HepG2 (cell line): ENCODE measurements around the gene DOK4. TPM values are rescaled to one million over a fixed set of nuclear protein-coding genes. Genes with fewer than 3 reads are reported as not detected.

ENCODE experiments used
- AGO1 ChIP-seq: fragments of 200-400 bp; formaldehyde crosslinking; IDR thresholded peaks from 2 replicates; pipeline ENCODE4 v1.6.1; 2017; ENCODE audit warnings: mild to moderate bottlenecking, low read depth, low read length, moderate library complexity; ENCODE audit not compliant: poor library complexity, severe bottlenecking
- CCAR2 ChIP-seq: fragments of 200-400 bp; formaldehyde crosslinking; optimal IDR thresholded peaks from 2 replicates; pipeline ENCODE3; 2018; ENCODE audit warnings: low read depth, mild to moderate bottlenecking, low read length, moderate library complexity
- DNMT1 ChIP-seq: sonication (generic); formaldehyde crosslinking; IDR thresholded peaks from 2 replicates; pipeline ENCODE4 v1.5.1; 2020; ENCODE audit warnings: mild to moderate bottlenecking, missing genetic modification reagents
- DZIP1 ChIP-seq: sonication (generic); formaldehyde crosslinking; IDR thresholded peaks from 2 replicates; pipeline ENCODE4 v1.5.0; 2020; ENCODE audit warnings: mild to moderate bottlenecking, missing genetic modification reagents
- EP300 ChIP-seq, 3 experiments: sonication (generic) in 1 of 3; formaldehyde crosslinking in 1 of 3; IDR thresholded peaks; 2 replicates each; pipeline versions ENCODE4 v1.5.1 to v1.6.1; 2011 to 2020; ENCODE audit warnings: low read depth in 2 of 3, low read length in 2 of 3, borderline replicate concordance in 1 of 3, improper control_type of control experiment in 1 of 3, mild to moderate bottlenecking in 1 of 3, missing genetic modification reagents in 1 of 3, moderate library complexity in 1 of 3
- HMG20B ChIP-seq: conservative IDR thresholded peaks from 2 replicates; pipeline ENCODE4 v1.6.1; 2016; ENCODE audit warnings: missing genetic modification reagents, missing compliant biosample characterization
- HNRNPUL1 ChIP-seq: fragments of 200-400 bp; formaldehyde crosslinking; IDR thresholded peaks from 2 replicates; pipeline ENCODE4 v1.6.1; 2017; ENCODE audit warnings: low read depth, mild to moderate bottlenecking, low read length, moderate library complexity
- MAZ ChIP-seq, 2 experiments: sonication (generic) in 1 of 2; formaldehyde crosslinking in 1 of 2; IDR thresholded peaks; 2 replicates each; pipeline versions ENCODE4 v1.5.0 to v1.6.1; 2012 to 2020; ENCODE audit warnings: low read depth in 2 of 2, mild to moderate bottlenecking in 2 of 2, borderline replicate concordance in 1 of 2, improper control_type of control experiment in 1 of 2, low read length in 1 of 2, missing genetic modification reagents in 1 of 2, moderate library complexity in 1 of 2
- PREB ChIP-seq: sonication (generic); formaldehyde crosslinking; IDR thresholded peaks from 2 replicates; pipeline ENCODE4 v1.4.0; 2020; ENCODE audit warnings: missing genetic modification reagents
- RARG ChIP-seq: sonication (generic); formaldehyde crosslinking; IDR thresholded peaks from 2 replicates; pipeline ENCODE4 v1.4.0; 2020; ENCODE audit warnings: low read depth, mild to moderate bottlenecking, missing genetic modification reagents
- SIN3A ChIP-seq: IDR thresholded peaks from 2 replicates; pipeline ENCODE4 v1.6.1; 2011; ENCODE audit warnings: low read depth, mild to moderate bottlenecking, control low read depth, low read length, borderline replicate concordance
- SYNCRIP ChIP-seq: fragments of 200-400 bp; formaldehyde crosslinking; IDR thresholded peaks from 2 replicates; pipeline ENCODE4 v1.6.1; 2018; ENCODE audit warnings: mild to moderate bottlenecking, low read depth, low read length; ENCODE audit not compliant: insufficient read depth
- ZC3H4 ChIP-seq: sonication (generic); formaldehyde crosslinking; IDR thresholded peaks from 2 replicates; pipeline ENCODE4 v1.4.0; 2020; ENCODE audit warnings: missing genetic modification reagents, borderline replicate concordance
- ZFP41 ChIP-seq: sonication (generic); formaldehyde crosslinking; IDR thresholded peaks from 2 replicates; pipeline ENCODE4 v1.4.0; 2020; ENCODE audit warnings: mild to moderate bottlenecking, missing genetic modification reagents, borderline replicate concordance
- ZNF143 ChIP-seq: sonication (generic); formaldehyde crosslinking; IDR thresholded peaks from 2 replicates; pipeline ENCODE4 v1.4.0; 2020; ENCODE audit warnings: missing genetic modification reagents
- ZNF17 ChIP-seq: sonication (generic); formaldehyde crosslinking; IDR thresholded peaks from 2 replicates; pipeline ENCODE4 v1.5.0; 2020; ENCODE audit warnings: mild to moderate bottlenecking, missing genetic modification reagents
- ZNF432 ChIP-seq: sonication (generic); formaldehyde crosslinking; IDR thresholded peaks from 2 replicates; pipeline ENCODE4 v1.5.0; 2020; ENCODE audit warnings: missing genetic modification reagents, mild to moderate bottlenecking, borderline replicate concordance
- ZNF446 ChIP-seq: sonication (generic); formaldehyde crosslinking; IDR thresholded peaks from 2 replicates; pipeline ENCODE4 v1.5.0; 2020; ENCODE audit warnings: mild to moderate bottlenecking, missing genetic modification reagents
- ZNF468 ChIP-seq: sonication (generic); formaldehyde crosslinking; IDR thresholded peaks from 2 replicates; pipeline ENCODE4 v1.8.0; 2022; ENCODE audit warnings: mild to moderate bottlenecking, moderate library complexity, missing genetic modification reagents
- ZNF496 ChIP-seq: sonication (generic); formaldehyde crosslinking; IDR thresholded peaks from 2 replicates; pipeline ENCODE4 v1.8.1; 2023; ENCODE audit warnings: mild to moderate bottlenecking, moderate library complexity, missing genetic modification reagents; ENCODE audit not compliant: insufficient replicate concordance
- ZNF549 ChIP-seq: sonication (generic); formaldehyde crosslinking; IDR thresholded peaks from 2 replicates; pipeline ENCODE4 v1.5.0; 2020; ENCODE audit warnings: missing genetic modification reagents
- ZNF556 ChIP-seq: sonication (generic); formaldehyde crosslinking; IDR thresholded peaks from 2 replicates; pipeline ENCODE4 v1.4.0; 2020; ENCODE audit warnings: mild to moderate bottlenecking, missing genetic modification reagents, borderline replicate concordance
- ZUFSP ChIP-seq: sonication (generic); formaldehyde crosslinking; IDR thresholded peaks from 2 replicates; pipeline ENCODE4 v1.9.0; 2021; ENCODE audit warnings: missing genetic modification reagents, mild to moderate bottlenecking, borderline replicate concordance
- polyA plus RNA-seq, 8 experiments: library from polyadenylated mRNA; depleted of rRNA in 3 of 8; stranded (reverse) in 7 of 8; unstranded in 1 of 8; fragments of >200 nt; fragmentation: Illumina TruSeq in 4 of 8; extraction: Trizol in 4 of 8; gene quantifications; 2 replicates each; pipeline versions ENCODE4 v1.2.1 to v1.2.3, GENCODE V29; 2011 to 2016; ENCODE audit warnings: low read depth in 4 of 8, missing spikeins in 1 of 8, mixed read lengths in 1 of 8; ENCODE audit not compliant: insufficient read depth in 1 of 8
- total RNA-seq, 5 experiments: library from RNA; depleted of rRNA; stranded (reverse); fragments of >200 nt; fragmentation: Illumina TruSeq; extraction: Trizol; gene quantifications; 2 replicates each; pipeline ENCODE4 v1.2.3, GENCODE V29; 2016; ENCODE audit warnings: low read depth in 1 of 5

The DOK4 gene
- total and polyA plus RNA-seq, 2 of the 13 experiments (the other 11 are each of a cell fraction or from before 2014, with no cell fraction given), result 52.7 to 70.0 TPM

GRCh38 chr16:57447186-57447962 lies 38.9 kb downstream of the DOK4 start, which contains the start of the genes CIAPIN1 and COQ9 (continued):
- TF ChIP-seq SYNCRIP (no peak), ZNF496 (CRISPR knock-in tag) (no peak), HNRNPUL1 (no peak), ZC3H4 (CRISPR knock-in tag) (no peak), CCAR2 (no peak), PREB (no peak), RARG (no peak), ZNF432 (CRISPR knock-in tag) (no peak), AGO1 (peak; percentile 46), ZNF468 (CRISPR knock-in tag) (no peak), ZNF549 (CRISPR knock-in tag) (no peak), ZNF446 (CRISPR knock-in tag) (peak; percentile 76), ZNF17 (CRISPR knock-in tag) (peak; percentile 80; the same call in 1 of the 2 replicates), DZIP1 (CRISPR knock-in tag) (peak; percentile 52; the same call in 1 of the 2 replicates), SIN3A (peak; percentile 97), MAZ (IDR thresholded peaks at IDR 0.05; ENCODE audit: borderline replicate concordance, low read depth, low read length) (peak; percentile 73; the same call in 1 of the 2 replicates), MAZ (CRISPR knock-in tag; IDR thresholded peaks at IDR 0.05; ENCODE audit: low read depth) (peak; percentile 95), ZUFSP (CRISPR knock-in tag) (no peak), ZNF556 (CRISPR knock-in tag) (peak; percentile 99), ZNF143 (peak; percentile 52; the same call in 1 of the 2 replicates), DNMT1 (peak; percentile 86), EP300 (IDR thresholded peaks at IDR 0.05; ENCODE audit: low read depth in 2 of 2, low read length in 2 of 2) (peak in 1 of 2 experiments; percentile 42; a peak in 1 of 4 replicates), EP300 (CRISPR knock-in tag; IDR thresholded peaks at IDR 0.05; ENCODE audit: borderline replicate concordance) (peak; percentile 54), HMG20B (no peak), ZFP41 (CRISPR knock-in tag) (no peak; the same call in 1 of the 2 replicates)
